DOHH2 (cell line): ENCODE data around the gene ZNF804B.

ENCODE experiments used
- H3F3A ChIP-seq: fragments of 200-600 bp; sonication (generic), shearing (Covaris generic); 2 replicates; pipeline ENCODE4 v1.6.0; 2016; ENCODE audit warnings: antibody characterized with exemption, mild to moderate bottlenecking; ENCODE audit not compliant: control insufficient read depth, insufficient read depth
- H3K27ac ChIP-seq: fragments of 200-600 bp; sonication (generic); 2 replicates; pipeline ENCODE4 v1.5.1; 2014; ENCODE audit warnings: low read depth, mild to moderate bottlenecking, low read length, moderate library complexity
- H3K27me3 ChIP-seq: fragments of 200-600 bp; sonication (generic); 2 replicates; pipeline ENCODE4 v1.6.1; 2014; ENCODE audit warnings: mild to moderate bottlenecking, low read length, mixed read lengths; ENCODE audit not compliant: control insufficient read depth
- H3K36me3 ChIP-seq: fragments of 200-600 bp; sonication (generic); 2 replicates; pipeline ENCODE4 v1.6.1; 2014; ENCODE audit warnings: mild to moderate bottlenecking, low read length, moderate library complexity, mixed read lengths; ENCODE audit not compliant: control insufficient read depth
- H3K4me1 ChIP-seq: fragments of 200-600 bp; sonication (generic); 2 replicates; pipeline ENCODE4 v1.6.1; 2014; ENCODE audit warnings: mild to moderate bottlenecking, low read length, mixed read lengths; ENCODE audit not compliant: control insufficient read depth
- H3K4me2 ChIP-seq: fragments of 200-600 bp; sonication (generic); 2 replicates; pipeline ENCODE4 v1.6.0; 2014; ENCODE audit warnings: mild to moderate bottlenecking, low read length, moderate library complexity
- H3K4me3 ChIP-seq: fragments of 200-600 bp; sonication (generic); 2 replicates; pipeline ENCODE4 v1.5.1; 2014; ENCODE audit warnings: mild to moderate bottlenecking, low read length, mixed read lengths
- H3K79me2 ChIP-seq: fragments of 200-600 bp; sonication (generic); 2 replicates; pipeline ENCODE4 v1.6.1; 2014; ENCODE audit warnings: mild to moderate bottlenecking, low read length, mixed read lengths; ENCODE audit not compliant: control insufficient read depth
- H3K9me2 ChIP-seq: fragments of 200-600 bp; sonication (generic); replicated peaks from 2 replicates; pipeline ENCODE4 v1.6.1; 2014; ENCODE audit warnings: mild to moderate bottlenecking, low read length, mixed read lengths; ENCODE audit not compliant: control insufficient read depth
- H3K9me3 ChIP-seq: fragments of 200-600 bp; sonication (generic); 2 replicates; pipeline ENCODE4 v1.6.1; 2014; ENCODE audit warnings: antibody characterized with exemption, low read length, mixed read lengths; ENCODE audit not compliant: control insufficient read depth, insufficient read depth
- H4K20me1 ChIP-seq: fragments of 200-600 bp; sonication (generic); 2 replicates; pipeline ENCODE4 v1.6.0; 2014; ENCODE audit warnings: low read depth, mild to moderate bottlenecking, antibody characterized with exemption, low read length, moderate library complexity; ENCODE audit not compliant: control insufficient read depth, insufficient read depth
- CTCF ChIP-seq: fragments of 200-600 bp; sonication (generic); IDR thresholded peaks from one replicate; pipeline ENCODE4 v1.5.1; 2014; ENCODE audit warnings: antibody characterized with exemption, mild to moderate bottlenecking, low read depth, low read length; ENCODE audit not compliant: poor library complexity, severe bottlenecking
- EZH2phosphoT487 ChIP-seq: fragments of 200-600 bp; sonication (generic); IDR thresholded peaks from 2 replicates; pipeline ENCODE4 v1.6.1; 2017; ENCODE audit warnings: borderline replicate concordance, mild to moderate bottlenecking, antibody characterized with exemption, low read length, moderate library complexity, mixed read lengths

Gene ZNF804B

GRCh38 chr7:88867158-88867557 lies 107.7 kb downstream of the ZNF804B start:
- no peaks in the 10 kb centered on the region for H3K4me1 ChIP-seq
- no peaks in the 10 kb centered on the region for H4K20me1 ChIP-seq
- no peaks in the 10 kb centered on the region for H3K36me3 ChIP-seq
- H3F3A ChIP-seq, result no peaks in the 10 kb centered on the region
- no peak overlapping the region for H3K4me2 ChIP-seq
- H3K27ac ChIP-seq, result no peak overlapping the region
- no peaks in the 10 kb centered on the region for H3K9me3 ChIP-seq
- no peaks in the 10 kb centered on the region for H3K27me3 ChIP-seq
- H3K9me2 ChIP-seq, result no peaks in the 10 kb centered on the region; the same call in 1 of the 2 replicates
- H3K79me2 ChIP-seq, result no peaks in the 10 kb centered on the region
- no peak for TF ChIP-seq EZH2phosphoT487
- TF ChIP-seq CTCF, result no peak
- no peak overlapping the region for H3K4me3 ChIP-seq

- TF ChIP-seq CTCF, result no peak
- TF ChIP-seq EZH2phosphoT487, result no peak
- H3K79me2 ChIP-seq, result no peaks in the 10 kb centered on the region
- no peaks in the 10 kb centered on the region for H3F3A ChIP-seq
Measured at GRCh38 chr7:88868456-88868855, 109.0 kb downstream of the ZNF804B start.

GRCh38 chr7:88881136-88881535 lies 121.6 kb downstream of the ZNF804B start:
- no peaks in the 10 kb centered on the region for H3K36me3 ChIP-seq
- no peaks in the 10 kb centered on the region for H3K27me3 ChIP-seq
- no peak for TF ChIP-seq EZH2phosphoT487
- no peak for TF ChIP-seq CTCF
- no peaks in the 10 kb centered on the region for H3K4me1 ChIP-seq
- H3K4me2 ChIP-seq, result no peak overlapping the region
- H3K27ac ChIP-seq, result no peak overlapping the region
- no peaks in the 10 kb centered on the region for H3F3A ChIP-seq
- no peaks in the 10 kb centered on the region for H3K9me3 ChIP-seq
- H4K20me1 ChIP-seq, result no peaks in the 10 kb centered on the region
- no peak overlapping the region for H3K4me3 ChIP-seq
- no peaks in the 10 kb centered on the region; the same call in 1 of the 2 replicates for H3K9me2 ChIP-seq
- no peaks in the 10 kb centered on the region for H3K79me2 ChIP-seq

More at GRCh38 chr7:88868456-88868855, 109.0 kb downstream of the ZNF804B start:
- Histone ChIP-seq H3K4me3 (no peak overlapping the region), H3K4me2 (no peak overlapping the region), H3K27ac (no peak overlapping the region), H3K9me3 (no peaks in the 10 kb centered on the region), H3K9me2 (no peaks in the 10 kb centered on the region; the same call in 1 of the 2 replicates), H3K4me1 (no peaks in the 10 kb centered on the region), H3K27me3 (no peaks in the 10 kb centered on the region), H3K36me3 (no peaks in the 10 kb centered on the region), H4K20me1 (no peaks in the 10 kb centered on the region)
